ENCODE data around the gene GGCX. TPM values are rescaled to one million over a fixed set of nuclear protein-coding genes. Genes with fewer than 3 reads are reported as not detected.
A peak's percentile ranks its signal among the peaks of the same experiment; 100 is the strongest.

The GGCX gene
- total and polyA plus RNA-seq, 2 of the 13 experiments (the other 11 are each of a cell fraction or from before 2014, with no cell fraction given) = 72.5 to 103 TPM

- TF ChIP-seq ASH2L (IDR thresholded peaks at IDR 0.05; ENCODE audit: insufficient read length, low read depth, low read length) = peak; percentile 85
- TF ChIP-seq CENPX (CRISPR knock-in tag; IDR thresholded peaks at IDR 0.05) = no peak
- TF ChIP-seq ZNF768 (CRISPR knock-in tag; IDR thresholded peaks at IDR 0.05) = 0 out of 2 replicates have a peak, but pooled peaks have one; percentile 14
- TF ChIP-seq ZNF557 (CRISPR knock-in tag; IDR thresholded peaks at IDR 0.05) = peak; percentile 60; the same call in 1 of the 2 replicates
- TF ChIP-seq TARDBP (CRISPR knock-in tag; IDR thresholded peaks at IDR 0.05) = peak; percentile 78
- TF ChIP-seq XRCC5 (optimal IDR thresholded peaks at IDR 0.05; ENCODE audit: low read length) = peak; percentile 37
- no peak for TF ChIP-seq ATRX (CRISPR knock-in tag; IDR thresholded peaks at IDR 0.05; ENCODE audit: borderline replicate concordance)
- 0 out of 2 replicates have a peak, but pooled peaks have one; percentile 73 for TF ChIP-seq GLI4 (CRISPR knock-in tag; IDR thresholded peaks at IDR 0.05; ENCODE audit: borderline replicate concordance)
- no peak for TF ChIP-seq HNRNPUL1 (IDR thresholded peaks at IDR 0.05; ENCODE audit: low read depth, low read length)
- TF ChIP-seq, protein P1, sequence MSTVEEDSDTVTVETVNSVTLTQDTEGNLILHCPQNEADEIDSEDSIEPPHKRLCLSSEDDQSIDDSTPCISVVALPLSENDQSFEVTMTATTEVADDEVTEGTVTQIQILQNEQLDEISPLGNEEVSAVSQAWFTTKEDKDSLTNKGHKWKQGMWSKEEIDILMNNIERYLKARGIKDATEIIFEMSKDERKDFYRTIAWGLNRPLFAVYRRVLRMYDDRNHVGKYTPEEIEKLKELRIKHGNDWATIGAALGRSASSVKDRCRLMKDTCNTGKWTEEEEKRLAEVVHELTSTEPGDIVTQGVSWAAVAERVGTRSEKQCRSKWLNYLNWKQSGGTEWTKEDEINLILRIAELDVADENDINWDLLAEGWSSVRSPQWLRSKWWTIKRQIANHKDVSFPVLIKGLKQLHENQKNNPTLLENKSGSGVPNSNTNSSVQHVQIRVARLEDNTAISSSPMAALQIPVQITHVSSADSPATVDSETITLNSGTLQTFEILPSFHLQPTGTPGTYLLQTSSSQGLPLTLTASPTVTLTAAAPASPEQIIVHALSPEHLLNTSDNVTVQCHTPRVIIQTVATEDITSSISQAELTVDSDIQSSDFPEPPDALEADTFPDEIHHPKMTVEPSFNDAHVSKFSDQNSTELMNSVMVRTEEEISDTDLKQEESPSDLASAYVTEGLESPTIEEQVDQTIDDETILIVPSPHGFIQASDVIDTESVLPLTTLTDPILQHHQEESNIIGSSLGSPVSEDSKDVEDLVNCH (CRISPR knock-in tag; IDR thresholded peaks at IDR 0.05) = no peak
- TF ChIP-seq AFF4 (CRISPR knock-in tag; IDR thresholded peaks at IDR 0.05) = no peak
- no peak for TF ChIP-seq FOXM1 (CRISPR knock-in tag; IDR thresholded peaks at IDR 0.05)
- peak; percentile 92 for TF ChIP-seq KDM5A (IDR thresholded peaks at IDR 0.05; ENCODE audit: borderline replicate concordance, low read length)
- TF ChIP-seq, protein P2, sequence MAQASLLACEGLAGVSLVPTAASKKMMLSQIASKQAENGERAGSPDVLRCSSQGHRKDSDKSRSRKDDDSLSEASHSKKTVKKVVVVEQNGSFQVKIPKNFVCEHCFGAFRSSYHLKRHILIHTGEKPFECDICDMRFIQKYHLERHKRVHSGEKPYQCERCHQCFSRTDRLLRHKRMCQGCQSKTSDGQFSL (CRISPR knock-in tag; IDR thresholded peaks at IDR 0.05) = no peak
- peak; percentile 33 for TF ChIP-seq SIN3B (IDR thresholded peaks at IDR 0.05; ENCODE audit: low read length)
- TF ChIP-seq EED (CRISPR knock-in tag; IDR thresholded peaks at IDR 0.05) = peak; percentile 83; the same call in 1 of the 2 replicates
- TF ChIP-seq ZNF333 (CRISPR knock-in tag; IDR thresholded peaks at IDR 0.05; ENCODE audit: borderline replicate concordance) = no peak; the same call in none of the 2 replicates
- TF ChIP-seq ZFP36L2 (CRISPR knock-in tag; IDR thresholded peaks at IDR 0.05) = no peak; the same call in 1 of the 2 replicates
- no peak; the same call in 1 of the 2 replicates for TF ChIP-seq BRF2 (CRISPR knock-in tag; IDR thresholded peaks at IDR 0.05)
- peak; percentile 98 for TF ChIP-seq NFYC (CRISPR knock-in tag; IDR thresholded peaks at IDR 0.05)
- TF ChIP-seq HOXD1 (CRISPR knock-in tag; IDR thresholded peaks at IDR 0.05) = no peak; the same call in 1 of the 2 replicates
- peak; percentile 74; the same call in 1 of the 2 replicates for TF ChIP-seq ZSCAN25 (CRISPR knock-in tag; IDR thresholded peaks at IDR 0.05)
- TF ChIP-seq YEATS2 (CRISPR knock-in tag; IDR thresholded peaks at IDR 0.05; ENCODE audit: borderline replicate concordance) = peak; percentile 63
These were observed 34.2 kb upstream of the GGCX start, which contains the start of gene RNF181 (continued) for GRCh38 chr2:85595301-85596025.

Measured in HepG2 (cell line).